ENCODE data around the gene FRAS1. TPM values are rescaled to one million over a fixed set of nuclear protein-coding genes. Genes with fewer than 3 reads are reported as not detected.

FRAS1 gene
- total RNA-seq, 1 experiment from 2014 or later: 82.0 TPM

DNA sequence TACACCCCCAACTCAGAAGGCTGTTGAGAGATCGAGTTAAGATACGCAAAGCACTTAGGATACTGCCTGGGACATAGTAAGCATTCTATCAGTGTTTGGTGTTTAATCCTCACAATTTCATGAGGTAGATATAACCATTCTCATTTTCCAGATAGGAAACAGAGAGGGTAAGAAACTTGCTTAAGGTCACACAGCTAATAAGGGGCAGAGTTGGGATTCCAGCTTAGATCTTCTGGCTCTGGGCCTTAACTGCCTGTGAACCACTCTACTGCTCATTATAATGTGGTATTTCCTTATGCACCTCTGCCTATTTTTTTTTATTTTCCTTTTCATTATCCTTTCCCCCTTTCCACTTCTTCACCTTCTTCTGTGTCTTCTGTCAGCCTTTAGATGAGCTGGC, 252.2 kb downstream of the FRAS1 start:
- peaks cover 4% of the 10 kb centered on the region; the same call in 1 of the 2 replicates for H3K9me3 Mint-ChIP-seq
- TF ChIP-seq, protein P1, sequence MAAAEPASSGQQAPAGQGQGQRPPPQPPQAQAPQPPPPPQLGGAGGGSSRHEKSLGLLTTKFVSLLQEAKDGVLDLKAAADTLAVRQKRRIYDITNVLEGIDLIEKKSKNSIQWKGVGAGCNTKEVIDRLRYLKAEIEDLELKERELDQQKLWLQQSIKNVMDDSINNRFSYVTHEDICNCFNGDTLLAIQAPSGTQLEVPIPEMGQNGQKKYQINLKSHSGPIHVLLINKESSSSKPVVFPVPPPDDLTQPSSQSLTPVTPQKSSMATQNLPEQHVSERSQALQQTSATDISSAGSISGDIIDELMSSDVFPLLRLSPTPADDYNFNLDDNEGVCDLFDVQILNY (CRISPR knock-in tag; IDR thresholded peaks at IDR 0.05): no peak
- no peak for TF ChIP-seq CBFB (CRISPR knock-in tag; IDR thresholded peaks at IDR 0.05; ENCODE audit: low read depth)
- TF ChIP-seq ELF4 (CRISPR knock-in tag; IDR thresholded peaks at IDR 0.05; ENCODE audit: low read depth): no peak
- TF ChIP-seq SP1 (CRISPR knock-in tag; conservative IDR thresholded peaks at IDR 0.05): no peak
- TF ChIP-seq, protein P2, sequence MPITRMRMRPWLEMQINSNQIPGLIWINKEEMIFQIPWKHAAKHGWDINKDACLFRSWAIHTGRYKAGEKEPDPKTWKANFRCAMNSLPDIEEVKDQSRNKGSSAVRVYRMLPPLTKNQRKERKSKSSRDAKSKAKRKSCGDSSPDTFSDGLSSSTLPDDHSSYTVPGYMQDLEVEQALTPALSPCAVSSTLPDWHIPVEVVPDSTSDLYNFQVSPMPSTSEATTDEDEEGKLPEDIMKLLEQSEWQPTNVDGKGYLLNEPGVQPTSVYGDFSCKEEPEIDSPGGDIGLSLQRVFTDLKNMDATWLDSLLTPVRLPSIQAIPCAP (CRISPR knock-in tag; IDR thresholded peaks at IDR 0.05): no peak
- TF ChIP-seq NR1H2 (CRISPR knock-in tag; IDR thresholded peaks at IDR 0.05): no peak
- TF ChIP-seq ZNF219 (CRISPR knock-in tag; IDR thresholded peaks at IDR 0.05; ENCODE audit: borderline replicate concordance): no peak
- no peak for TF ChIP-seq RORB (CRISPR knock-in tag; IDR thresholded peaks at IDR 0.05)
- no peak for TF ChIP-seq ZNF232 (CRISPR knock-in tag; IDR thresholded peaks at IDR 0.05)
- TF ChIP-seq ZNF396 (CRISPR knock-in tag; IDR thresholded peaks at IDR 0.05; ENCODE audit: borderline replicate concordance): no peak
- TF ChIP-seq HMGA2 (CRISPR knock-in tag; IDR thresholded peaks at IDR 0.05): no peak
- peaks cover 49% of the 10 kb centered on the region for H3K36me3 Mint-ChIP-seq
- DNase-seq (ENCODE audit: low spot score): no peak
- H3K4me1 Mint-ChIP-seq: peaks cover 68% of the 10 kb centered on the region
- no peak overlapping the region for H3K27ac Mint-ChIP-seq
- ChIA-PET CTCF (interaction anchor here (0.8 to 2.0 kb wide), 4 partner anchors 87 to 315 kb away, joined by 3 to 5 read pairs (median 4); partner anchors contain the start of gene FRAS1), POLR2A (no interaction called here)
- no peak for ATAC-seq
- no peaks in the 10 kb centered on the region for H3K27me3 Mint-ChIP-seq (ENCODE audit: low read depth)
- H3K4me3 Mint-ChIP-seq: no peak overlapping the region

DNA sequence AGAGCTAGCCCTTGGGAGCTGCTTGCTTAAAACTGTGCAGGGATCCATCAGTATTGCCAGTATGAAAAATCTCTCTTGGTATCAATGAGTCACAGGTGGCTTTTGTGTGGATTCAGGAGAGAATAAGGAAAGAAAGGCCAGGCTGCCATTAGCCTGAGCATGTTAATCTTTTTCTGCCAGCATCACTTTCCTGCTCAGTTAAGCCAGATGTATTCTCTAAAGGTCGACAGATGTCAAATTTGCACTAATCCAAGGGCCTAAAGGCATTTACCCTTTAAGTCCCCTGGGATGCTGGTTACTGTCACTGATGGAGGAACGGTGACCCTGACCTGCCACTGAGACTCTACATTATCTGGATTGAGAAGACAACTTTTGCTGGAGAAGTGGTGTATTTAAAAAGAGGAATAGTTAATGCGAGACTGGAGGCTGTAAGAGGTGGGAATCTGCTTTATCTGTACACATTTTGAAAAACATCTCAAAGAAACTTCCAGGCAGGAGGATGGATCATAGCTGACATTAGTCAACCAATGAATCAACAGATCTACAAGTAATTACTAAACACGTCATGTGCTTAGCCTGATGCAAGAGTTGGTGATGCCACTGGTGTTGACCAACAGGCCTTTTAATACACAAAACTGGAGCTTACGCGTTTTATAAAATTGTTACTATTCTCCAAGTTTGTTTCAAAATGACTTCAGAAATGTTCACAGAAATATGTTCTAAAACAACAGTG, 253.1 kb downstream of the FRAS1 start:
- no peak for TF ChIP-seq SMAD3 (CRISPR knock-in tag; IDR thresholded peaks at IDR 0.05; ENCODE audit: borderline replicate concordance)
- no peak for TF ChIP-seq RELA (CRISPR knock-in tag; IDR thresholded peaks at IDR 0.05; ENCODE audit: borderline replicate concordance)
- TF ChIP-seq ZNF138 (CRISPR knock-in tag; conservative IDR thresholded peaks at IDR 0.05): no peak
- no peak for TF ChIP-seq NR3C1 (CRISPR knock-in tag; conservative IDR thresholded peaks at IDR 0.05; ENCODE audit: low read depth)
- no peak for TF ChIP-seq SP1 (CRISPR knock-in tag; conservative IDR thresholded peaks at IDR 0.05)
- TF ChIP-seq, protein P3, sequence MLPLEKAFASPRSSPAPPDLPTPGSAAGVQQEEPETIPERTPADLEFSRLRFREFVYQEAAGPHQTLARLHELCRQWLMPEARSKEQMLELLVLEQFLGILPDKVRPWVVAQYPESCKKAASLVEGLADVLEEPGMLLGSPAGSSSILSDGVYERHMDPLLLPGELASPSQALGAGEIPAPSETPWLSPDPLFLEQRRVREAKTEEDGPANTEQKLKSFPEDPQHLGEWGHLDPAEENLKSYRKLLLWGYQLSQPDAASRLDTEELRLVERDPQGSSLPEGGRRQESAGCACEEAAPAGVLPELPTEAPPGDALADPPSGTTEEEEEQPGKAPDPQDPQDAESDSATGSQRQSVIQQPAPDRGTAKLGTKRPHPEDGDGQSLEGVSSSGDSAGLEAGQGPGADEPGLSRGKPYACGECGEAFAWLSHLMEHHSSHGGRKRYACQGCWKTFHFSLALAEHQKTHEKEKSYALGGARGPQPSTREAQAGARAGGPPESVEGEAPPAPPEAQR (CRISPR knock-in tag; IDR thresholded peaks at IDR 0.05): no peak
- TF ChIP-seq JAZF1 (CRISPR knock-in tag; IDR thresholded peaks at IDR 0.05): no peak
- TF ChIP-seq ZNF396 (CRISPR knock-in tag; IDR thresholded peaks at IDR 0.05; ENCODE audit: borderline replicate concordance): no peak

DNA sequence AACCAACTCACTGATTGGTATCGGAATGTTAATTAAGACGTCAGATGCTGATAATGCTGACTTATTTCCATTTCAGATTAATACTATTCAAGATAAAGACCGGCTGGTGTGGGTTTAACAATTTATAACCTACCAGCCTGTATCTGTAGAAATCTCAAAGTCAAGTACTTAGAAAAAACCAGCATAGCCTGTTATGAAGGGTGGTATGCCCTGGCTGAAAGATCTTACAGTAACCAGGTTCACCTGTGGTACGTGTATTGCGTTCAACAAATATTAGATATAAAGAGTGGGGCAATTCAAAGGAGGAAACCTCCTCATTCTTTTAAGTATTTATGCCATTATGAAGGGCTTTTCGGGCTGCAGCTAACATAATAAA, 253.6 kb downstream of the FRAS1 start:
- ChIA-PET POLR2A (no interaction called here), CTCF (interaction anchor here (1.3 to 1.5 kb wide), 2 partner anchors 12 to 59 kb away, joined by 3 to 5 read pairs; no protein-coding TSS in a partner anchor)
- no peak for DNase-seq (ENCODE audit: low spot score)
- TF ChIP-seq NR1H2 (CRISPR knock-in tag; IDR thresholded peaks at IDR 0.05): no peak
- TF ChIP-seq SOX15 (CRISPR knock-in tag; IDR thresholded peaks at IDR 0.05): no peak
- no peak for TF ChIP-seq CBFB (CRISPR knock-in tag; IDR thresholded peaks at IDR 0.05; ENCODE audit: low read depth)
- TF ChIP-seq, protein P3 (CRISPR knock-in tag; IDR thresholded peaks at IDR 0.05): no peak
- no peak for TF ChIP-seq KAT7 (CRISPR knock-in tag; IDR thresholded peaks at IDR 0.05; ENCODE audit: borderline replicate concordance)
- no peak for ATAC-seq
- H3K27me3 Mint-ChIP-seq (ENCODE audit: low read depth): no peaks in the 10 kb centered on the region
- peaks cover 65% of the 10 kb centered on the region for H3K4me1 Mint-ChIP-seq
- no peak overlapping the region for H3K27ac Mint-ChIP-seq
- no peak overlapping the region for H3K4me3 Mint-ChIP-seq
- peaks cover 2% of the 10 kb centered on the region; the same call in 1 of the 2 replicates for H3K9me3 Mint-ChIP-seq
- H3K36me3 Mint-ChIP-seq: peaks cover 52% of the 10 kb centered on the region

More for the DNA sequence above, 253.1 kb downstream of the FRAS1 start:
- Mint-ChIP-seq H3K4me3 (no peak overlapping the region), H3K27ac (0 out of 2 replicates have a peak overlapping the region, but pooled peaks have one; percentile 3), H3K4me1 (peaks cover 68% of the 10 kb centered on the region), H3K9me3 (peaks cover 4% of the 10 kb centered on the region; the same call in 1 of the 2 replicates), H3K27me3 (ENCODE audit: low read depth) (no peaks in the 10 kb centered on the region), H3K36me3 (peaks cover 50% of the 10 kb centered on the region)
- ChIA-PET POLR2A (no interaction called here), CTCF (interaction anchor here (0.8 to 2.0 kb wide), 5 partner anchors 60 to 316 kb away, joined by 3 to 5 read pairs (median 3); partner anchors contain the start of gene FRAS1)
- DNase-seq (ENCODE audit: low spot score) (no peak), ATAC-seq (no peak)

Data from WTC11 (cell line).